RWPE1 (cell line): ENCODE results near the gene LRRC74A.
A peak's percentile ranks its signal among the peaks of the same experiment; 100 is the strongest.

ENCODE experiments used
- CTCF ChIA-PET: fragments of 350-600 bp; sonication (Branson Sonifier 250); formaldehyde crosslinking; extraction: SDS; loops from one replicate; lab custom pipeline; 2021; lab: Yijun Ruan, JAX
- POLR2A ChIA-PET: fragments of 400-600 bp; formaldehyde crosslinking; extraction: SDS; loops from one replicate; lab custom pipeline; 2020; ENCODE audit warnings: antibody characterized with exemption; ENCODE audit not compliant: low non-redundant PET; lab: Yijun Ruan, JAX
- DNase-seq: peaks from one replicate; pipeline ENCODE4 v3.0.0; 2012; ENCODE audit warnings: low spot score
- H3K27ac ChIP-seq: fragments of 450-650 bp; 2 replicates; pipeline ENCODE4 v1.5.1; 2017
- CTCF ChIP-seq: fragments of 450-650 bp; conservative IDR thresholded peaks from 2 replicates; pipeline ENCODE4 v1.5.1; 2017; ENCODE audit warnings: low read depth, mild to moderate bottlenecking

The LRRC74A gene

GRCh38 chr14:76848879-76849278 lies 22.7 kb downstream of the LRRC74A start:
- TF ChIP-seq CTCF = no peak
- peak; percentile 26 for DNase-seq
- H3K27ac ChIP-seq = no peak overlapping the region
- ChIA-PET CTCF (interaction anchor here (0.6 kb wide), 1 partner anchor 14 kb away, joined by 5 read pairs; no protein-coding TSS in a partner anchor), POLR2A (no interaction called here)

DNA sequence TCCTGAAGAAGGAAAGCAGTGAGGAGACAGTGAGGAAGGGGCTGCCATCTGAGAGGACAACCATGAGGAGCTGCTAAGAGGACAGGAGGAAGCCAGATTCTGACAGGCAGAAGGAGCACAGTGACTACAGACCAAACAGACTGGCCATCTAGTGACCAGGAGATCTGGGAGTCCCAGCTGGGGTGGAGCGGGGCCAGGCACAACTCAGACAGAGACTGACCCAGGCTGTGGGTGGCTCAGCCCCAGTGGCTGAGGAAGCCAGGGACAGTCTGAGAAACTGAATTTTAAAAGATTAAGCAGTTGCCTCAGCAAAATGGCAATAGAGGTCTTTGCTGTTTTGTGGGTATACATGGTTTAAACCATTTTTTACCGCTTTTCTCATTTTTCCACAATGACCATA lies 28.9 kb downstream of the LRRC74A start:
- no peak for DNase-seq
- no peak overlapping the region for H3K27ac ChIP-seq
- POLR2A ChIA-PET = no interaction called here
- CTCF ChIA-PET = no interaction called here
- no peak for TF ChIP-seq CTCF

GRCh38 chr14:76856769-76857168 lies 30.6 kb downstream of the LRRC74A start:
- CTCF ChIA-PET = interaction anchor here (0.6 to 1.1 kb wide), 2 partner anchors 16 to 56 kb away, joined by 3 to 5 read pairs; no protein-coding TSS in a partner anchor

GRCh38 chr14:76861574-76862255 lies 35.5 kb downstream of the LRRC74A start:
- CTCF ChIA-PET = no interaction called here

More at GRCh38 chr14:76856769-76857168, 30.6 kb downstream of the LRRC74A start:
- no peak for DNase-seq
- TF ChIP-seq CTCF = no peak
- POLR2A ChIA-PET = no interaction called here
- H3K27ac ChIP-seq = no peak overlapping the region

DNA sequence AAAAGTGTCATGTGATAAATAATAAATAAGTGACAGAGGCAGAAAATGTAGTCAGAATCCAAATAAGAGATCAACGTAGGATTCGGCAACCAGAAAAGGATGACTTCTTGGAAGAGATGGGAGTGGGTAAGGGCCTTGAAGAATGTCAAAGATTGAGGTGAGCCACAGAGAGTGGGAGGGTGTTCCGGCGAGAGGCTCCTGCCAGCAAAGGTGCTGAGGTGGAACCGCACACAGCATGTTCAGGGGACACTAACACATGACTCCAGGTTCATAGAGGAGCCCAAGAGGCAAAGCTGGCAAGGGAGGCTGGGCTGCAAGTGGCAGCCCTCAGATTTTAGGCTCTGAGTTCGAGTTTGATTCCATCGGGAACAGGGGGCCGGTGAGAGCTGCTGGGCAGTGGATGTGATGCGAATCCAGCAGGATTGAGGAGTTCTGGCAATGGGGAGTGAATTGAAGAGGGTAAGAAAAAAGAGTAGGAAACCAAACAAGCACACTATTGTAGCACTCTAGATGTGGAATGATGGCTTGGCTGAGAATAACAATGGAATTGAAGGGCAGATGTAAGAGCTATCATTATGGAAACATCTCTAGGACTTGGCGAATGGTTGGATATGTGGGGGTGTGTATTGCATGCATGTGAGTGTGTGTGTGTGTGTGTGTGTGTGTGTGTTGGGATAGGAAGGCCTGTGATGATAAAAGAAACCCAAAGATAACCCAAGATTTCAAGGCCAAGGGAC lies 36.5 kb downstream of the LRRC74A start:
- CTCF ChIA-PET = interaction anchor here (0.7 kb wide), 1 partner anchor 13 kb away, joined by 5 read pairs; no protein-coding TSS in a partner anchor
- POLR2A ChIA-PET = no interaction called here
- H3K27ac ChIP-seq = no peak overlapping the region
- TF ChIP-seq CTCF = no peak
- no peak for DNase-seq

More at GRCh38 chr14:76861574-76862255, 35.5 kb downstream of the LRRC74A start:
- POLR2A ChIA-PET = no interaction called here
- H3K27ac ChIP-seq = no peak overlapping the region
- TF ChIP-seq CTCF = no peak
- no peak for DNase-seq

DNA sequence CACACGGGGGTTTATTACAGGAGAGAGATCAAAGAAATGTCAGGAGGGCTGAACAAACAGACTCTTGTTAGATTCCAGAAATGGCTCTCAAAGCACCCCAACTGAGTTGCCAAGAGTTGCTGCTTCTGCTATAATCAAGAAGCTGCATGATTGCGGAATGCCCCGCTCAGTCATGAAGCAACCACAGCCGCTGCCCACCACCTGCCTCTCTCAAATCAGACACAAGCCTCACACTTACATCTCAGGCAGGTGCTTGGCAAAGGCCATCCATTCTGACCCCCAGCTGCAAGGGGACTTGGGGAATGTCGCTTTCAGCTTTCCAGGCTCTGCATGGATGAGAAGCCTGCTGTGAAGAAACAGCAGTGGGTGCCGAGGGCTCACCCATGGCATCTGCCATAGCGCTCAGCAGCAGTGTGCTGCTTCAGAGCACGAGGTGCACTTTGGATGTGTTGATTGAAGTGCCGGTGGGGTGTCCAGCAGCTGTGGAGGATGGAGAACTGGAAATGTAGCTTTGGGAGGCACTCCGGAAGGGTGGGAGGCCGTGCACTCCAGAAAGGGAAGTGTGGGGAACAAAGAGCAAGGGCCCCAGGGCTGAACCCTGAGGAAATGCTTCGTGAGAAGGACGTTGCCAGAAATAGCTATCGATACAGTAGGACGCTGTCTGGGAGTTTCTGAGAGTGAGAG lies 37.7 kb downstream of the LRRC74A start:
- CTCF ChIA-PET = interaction anchor here (0.6 to 1.4 kb wide), 2 partner anchors 9 to 841 kb away, joined by 4 read pairs; no protein-coding TSS in a partner anchor
- H3K27ac ChIP-seq = no peak overlapping the region
- no peak for DNase-seq
- POLR2A ChIA-PET = no interaction called here
- no peak for TF ChIP-seq CTCF
